Measurements from ENCODE around the gene NUP210L. TPM values are rescaled to one million over a fixed set of nuclear protein-coding genes. Genes with fewer than 3 reads are reported as not detected.
A peak's percentile ranks its signal among the peaks of the same experiment; 100 is the strongest.

NUP210L gene
- total and polyA plus RNA-seq, 2 experiments from 2014 or later: 0.11 TPM; not detected in 1

GRCh38 chr1:153946622-153947241, 208.1 kb downstream of the NUP210L start, which contains the start of gene DENND4B:
DENND4B (minus strand) TSS chr1:153946718; CDS start chr1:153944374, 2,344 bp downstream.
- in situ Hi-C loops (cut with MboI): no loop called here
- Histone ChIP-seq H3K27ac (peak within 1 kb of the TSS; percentile 77), H3F3A (ENCODE audit: insufficient read depth) (peaks cover 6% of the 10 kb centered on the region; the same call in 1 of the 2 replicates), H3K9ac (peak within 1 kb of the TSS; percentile 90), H3K27me3 (replicated peaks; ENCODE audit: insufficient read depth) (no peaks in the 10 kb centered on the region), H3K4me2 (ENCODE audit: unreplicated experiment) (peak within 1 kb of the TSS; percentile 88), H3K9me2 (ENCODE audit: insufficient read depth) (no peaks in the 10 kb centered on the region), H3K4me1 (ENCODE audit: insufficient read depth) (peaks cover 3% of the 10 kb centered on the region; the same call in 1 of the 2 replicates), H3K36me3 (ENCODE audit: low read depth) (peaks cover 15% of the 10 kb centered on the region; the same call in 1 of the 2 replicates), H3K4me3 (peak within 1 kb of the TSS; percentile 90), H3K79me2 (ENCODE audit: insufficient read depth) (peaks cover 30% of the 10 kb centered on the region), H4K20me1 (ENCODE audit: insufficient read depth) (no peaks in the 10 kb centered on the region), H2AFZ (peak within 1 kb of the TSS; percentile 87), H3K9me3 (ENCODE audit: low read depth) (no peaks in the 10 kb centered on the region)
- TF ChIP-seq EZH2phosphoT487 (IDR thresholded peaks at IDR 0.05; ENCODE audit: insufficient read depth, low read depth) (no peak), EZH2 (IDR thresholded peaks at IDR 0.05; ENCODE audit: insufficient read depth, poor library complexity, severe bottlenecking) (no peak)
- WGBS, 2 experiments (ENCODE audit: low coverage in 1 of 2, low lambda C conversion rate in 2 of 2, missing lambda C conversion rate in 2 of 2): 9 to 10% methylated on average over 20 to 24 of the region's 28 CpGs
- peak; percentile 89 for DNase-seq

- H3K36me3 ChIP-seq (ENCODE audit: low read depth): peaks cover 11% of the 10 kb centered on the region; the same call in 1 of the 2 replicates
- H3K4me2 ChIP-seq (ENCODE audit: unreplicated experiment): peak overlapping the region; percentile 88
- peak overlapping the region; percentile 77 for H3K27ac ChIP-seq
- no peaks in the 10 kb centered on the region for H3K9me2 ChIP-seq (ENCODE audit: insufficient read depth)
- in situ Hi-C loops (cut with MboI): no loop called here
- no peak for TF ChIP-seq EZH2phosphoT487 (IDR thresholded peaks at IDR 0.05; ENCODE audit: insufficient read depth, low read depth)
- no peak for TF ChIP-seq EZH2 (IDR thresholded peaks at IDR 0.05; ENCODE audit: insufficient read depth, poor library complexity, severe bottlenecking)
- peak overlapping the region; percentile 87 for H2AFZ ChIP-seq
- peaks cover 3% of the 10 kb centered on the region; the same call in 1 of the 2 replicates for H3K4me1 ChIP-seq (ENCODE audit: insufficient read depth)
- peak; percentile 87 for DNase-seq
- H4K20me1 ChIP-seq (ENCODE audit: insufficient read depth): no peaks in the 10 kb centered on the region
- H3K4me3 ChIP-seq: peak overlapping the region; percentile 90
- no peaks in the 10 kb centered on the region for H3K27me3 ChIP-seq (replicated peaks; ENCODE audit: insufficient read depth)
- 1 to 2% methylated on average over 19 to 76 of the region's 95 CpGs for WGBS, 2 experiments (ENCODE audit: low coverage in 1 of 2, low lambda C conversion rate in 2 of 2, missing lambda C conversion rate in 2 of 2)
- peaks cover 30% of the 10 kb centered on the region for H3K79me2 ChIP-seq (ENCODE audit: insufficient read depth)
- H3K9me3 ChIP-seq (ENCODE audit: low read depth): no peaks in the 10 kb centered on the region
- peaks cover 6% of the 10 kb centered on the region; the same call in 1 of the 2 replicates for H3F3A ChIP-seq (ENCODE audit: insufficient read depth)
- H3K9ac ChIP-seq: peak overlapping the region; percentile 90
Measured at GRCh38 chr1:153945795-153946621, 208.9 kb downstream of the NUP210L start.

DNA sequence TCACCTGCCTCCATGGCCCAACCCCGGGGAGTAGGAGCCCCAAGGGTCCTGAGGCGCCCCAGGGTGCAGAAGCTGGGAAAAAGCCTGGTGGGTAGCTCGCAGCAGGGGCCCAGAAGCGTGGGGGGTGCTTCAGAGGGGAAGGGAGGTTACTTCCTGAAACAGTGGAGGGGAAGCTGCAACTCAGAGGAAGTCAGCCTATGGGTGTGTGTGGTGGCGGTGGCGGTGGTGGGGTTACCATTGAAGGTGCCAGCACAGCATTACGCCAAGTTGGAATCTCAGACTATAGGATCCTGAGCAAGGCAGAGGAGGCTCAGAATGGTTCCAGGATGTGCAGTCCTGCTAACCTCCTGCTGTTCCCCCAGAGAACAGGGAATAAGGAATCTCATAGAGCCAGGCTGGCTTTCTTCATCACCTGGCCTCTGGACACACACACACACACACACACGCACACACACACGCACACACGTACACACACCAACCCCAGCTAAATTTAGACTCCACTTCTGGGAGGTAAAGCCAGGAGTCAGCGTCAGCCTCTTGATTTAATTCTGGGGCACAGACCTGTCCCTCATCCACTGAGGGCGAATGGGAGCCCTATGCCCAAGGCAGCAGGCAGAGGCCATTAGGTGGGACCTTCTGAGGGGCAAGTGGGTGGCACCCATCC, 209.6 kb downstream of the NUP210L start:
- Histone ChIP-seq H3K4me1 (ENCODE audit: insufficient read depth) (peaks cover 3% of the 10 kb centered on the region; the same call in 1 of the 2 replicates), H3K27ac (peak overlapping the region; percentile 77), H3K79me2 (ENCODE audit: insufficient read depth) (peaks cover 28% of the 10 kb centered on the region), H3K4me2 (ENCODE audit: unreplicated experiment) (peak overlapping the region; percentile 88), H2AFZ (peak overlapping the region; percentile 87), H3K9me3 (ENCODE audit: low read depth) (no peaks in the 10 kb centered on the region), H3K9me2 (ENCODE audit: insufficient read depth) (no peaks in the 10 kb centered on the region), H3K9ac (peak overlapping the region; percentile 90), H3K4me3 (peak overlapping the region; percentile 90), H3K27me3 (replicated peaks; ENCODE audit: insufficient read depth) (no peaks in the 10 kb centered on the region), H4K20me1 (ENCODE audit: insufficient read depth) (no peaks in the 10 kb centered on the region), H3F3A (ENCODE audit: insufficient read depth) (peaks cover 6% of the 10 kb centered on the region; the same call in 1 of the 2 replicates), H3K36me3 (ENCODE audit: low read depth) (peaks cover 5% of the 10 kb centered on the region; the same call in 1 of the 2 replicates)
- DNase-seq: peak; percentile 55
- 40 to 42% methylated on average over 11 to 12 of the region's 12 CpGs for WGBS, 2 experiments (ENCODE audit: low coverage in 1 of 2, low lambda C conversion rate in 2 of 2, missing lambda C conversion rate in 2 of 2)
- TF ChIP-seq EZH2phosphoT487 (IDR thresholded peaks at IDR 0.05; ENCODE audit: insufficient read depth, low read depth): no peak
- no peak for TF ChIP-seq EZH2 (IDR thresholded peaks at IDR 0.05; ENCODE audit: insufficient read depth, poor library complexity, severe bottlenecking)
- in situ Hi-C loops (cut with MboI): no loop called here

DNA sequence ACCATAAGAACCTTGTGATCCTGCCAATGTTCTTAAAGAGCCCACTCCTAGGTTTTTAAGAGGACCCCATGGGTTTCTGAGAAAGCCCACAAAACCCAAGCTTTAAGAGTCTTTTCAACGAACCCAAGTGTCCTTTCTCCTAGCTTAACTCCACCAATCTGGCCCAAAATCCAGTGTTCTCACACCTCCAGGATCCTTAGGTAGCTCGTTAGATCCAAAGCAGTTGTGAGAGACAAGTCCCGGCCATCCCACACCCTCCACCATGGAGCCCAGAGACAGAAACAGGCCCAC, 210.1 kb downstream of the NUP210L start:
- peak overlapping the region; percentile 90; the same call in 1 of the 2 replicates for H3K9ac ChIP-seq
- no peaks in the 10 kb centered on the region for H3K27me3 ChIP-seq (replicated peaks; ENCODE audit: insufficient read depth)
- 0 out of 2 replicates have a peak overlapping the region, but pooled peaks have one; percentile 77 for H3K27ac ChIP-seq
- H3F3A ChIP-seq (ENCODE audit: insufficient read depth): 0 out of 2 replicates have a peak, but pooled peaks cover 6% of the 10 kb centered on the region
- 72 to 75% methylated on average over 3 of the region's 3 CpGs for WGBS, 2 experiments (ENCODE audit: low coverage in 1 of 2, low lambda C conversion rate in 2 of 2, missing lambda C conversion rate in 2 of 2)
- TF ChIP-seq EZH2 (IDR thresholded peaks at IDR 0.05; ENCODE audit: insufficient read depth, poor library complexity, severe bottlenecking) (no peak), EZH2phosphoT487 (IDR thresholded peaks at IDR 0.05; ENCODE audit: insufficient read depth, low read depth) (no peak)
- peak overlapping the region; percentile 90 for H3K4me3 ChIP-seq
- no peaks in the 10 kb centered on the region for H4K20me1 ChIP-seq (ENCODE audit: insufficient read depth)
- H3K9me3 ChIP-seq (ENCODE audit: low read depth): no peaks in the 10 kb centered on the region
- no peak overlapping the region for H2AFZ ChIP-seq
- H3K4me2 ChIP-seq (ENCODE audit: unreplicated experiment): peak overlapping the region; percentile 88
- no peak for DNase-seq
- H3K9me2 ChIP-seq (ENCODE audit: insufficient read depth): no peaks in the 10 kb centered on the region
- peaks cover 23% of the 10 kb centered on the region for H3K79me2 ChIP-seq (ENCODE audit: insufficient read depth)
- peaks cover under 1% of the 10 kb centered on the region; the same call in 1 of the 2 replicates for H3K36me3 ChIP-seq (ENCODE audit: low read depth)
- peaks cover 3% of the 10 kb centered on the region; the same call in 1 of the 2 replicates for H3K4me1 ChIP-seq (ENCODE audit: insufficient read depth)
- in situ Hi-C loops (cut with MboI): no loop called here

All from GM23248 (cell line).